Vagina (tissue), 2 donors: Measurements from ENCODE around the gene MSX2.

Experiments used
- POLR2A ChIP-seq, 2 donors: fragments of 450-650 bp; IDR thresholded peaks; one replicate each; pipeline ENCODE4 v1.6.1; 2017; ENCODE audit warnings: antibody characterized with exemption in 2 of 2, mild to moderate bottlenecking in 2 of 2, moderate library complexity in 2 of 2
- POLR2AphosphoS5 ChIP-seq, 2 donors: sonication (generic); formaldehyde crosslinking; IDR thresholded peaks; one replicate each; pipeline ENCODE4 v1.9.0; 2017; ENCODE audit warnings: antibody characterized with exemption in 2 of 2, mild to moderate bottlenecking in 2 of 2, low read depth in 1 of 2; ENCODE audit not compliant: insufficient read depth in 1 of 2
- TF ChIP-seq, protein P1 (sequence below), 3 experiments: fragments of 450-650 bp in 2 of 3; fragments of 200-600 bp in 1 of 3; sonication (generic) in 1 of 3; IDR thresholded peaks; one replicate each; pipeline ENCODE4 v1.5.1; 2017 to 2019; ENCODE audit warnings: antibody characterized with exemption in 3 of 3, mild to moderate bottlenecking in 2 of 3, moderate library complexity in 2 of 3

GRCh38 chr5:174773371-174773770 lies 49.0 kb downstream of the MSX2 start:
- TF ChIP-seq, protein P1, sequence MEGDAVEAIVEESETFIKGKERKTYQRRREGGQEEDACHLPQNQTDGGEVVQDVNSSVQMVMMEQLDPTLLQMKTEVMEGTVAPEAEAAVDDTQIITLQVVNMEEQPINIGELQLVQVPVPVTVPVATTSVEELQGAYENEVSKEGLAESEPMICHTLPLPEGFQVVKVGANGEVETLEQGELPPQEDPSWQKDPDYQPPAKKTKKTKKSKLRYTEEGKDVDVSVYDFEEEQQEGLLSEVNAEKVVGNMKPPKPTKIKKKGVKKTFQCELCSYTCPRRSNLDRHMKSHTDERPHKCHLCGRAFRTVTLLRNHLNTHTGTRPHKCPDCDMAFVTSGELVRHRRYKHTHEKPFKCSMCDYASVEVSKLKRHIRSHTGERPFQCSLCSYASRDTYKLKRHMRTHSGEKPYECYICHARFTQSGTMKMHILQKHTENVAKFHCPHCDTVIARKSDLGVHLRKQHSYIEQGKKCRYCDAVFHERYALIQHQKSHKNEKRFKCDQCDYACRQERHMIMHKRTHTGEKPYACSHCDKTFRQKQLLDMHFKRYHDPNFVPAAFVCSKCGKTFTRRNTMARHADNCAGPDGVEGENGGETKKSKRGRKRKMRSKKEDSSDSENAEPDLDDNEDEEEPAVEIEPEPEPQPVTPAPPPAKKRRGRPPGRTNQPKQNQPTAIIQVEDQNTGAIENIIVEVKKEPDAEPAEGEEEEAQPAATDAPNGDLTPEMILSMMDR (IDR thresholded peaks at IDR 0.05), result no peak
- TF ChIP-seq POLR2A (IDR thresholded peaks at IDR 0.05), result no peak
- TF ChIP-seq POLR2AphosphoS5 (IDR thresholded peaks at IDR 0.05; ENCODE audit: insufficient read depth in 1 of 2, low read depth in 1 of 2), result no peak
